C4-2B (cell line): ENCODE measurements around the gene KCNIP4.

Source experiments
- CTCF ChIP-seq: fragments of 450-650 bp; conservative IDR thresholded peaks from 2 replicates; pipeline ENCODE4 v1.5.1; 2017; ENCODE audit warnings: mild to moderate bottlenecking
- ZFX ChIP-seq: fragments of 450-650 bp; IDR thresholded peaks from 2 replicates; pipeline ENCODE4 v1.6.1; 2017

DNA sequence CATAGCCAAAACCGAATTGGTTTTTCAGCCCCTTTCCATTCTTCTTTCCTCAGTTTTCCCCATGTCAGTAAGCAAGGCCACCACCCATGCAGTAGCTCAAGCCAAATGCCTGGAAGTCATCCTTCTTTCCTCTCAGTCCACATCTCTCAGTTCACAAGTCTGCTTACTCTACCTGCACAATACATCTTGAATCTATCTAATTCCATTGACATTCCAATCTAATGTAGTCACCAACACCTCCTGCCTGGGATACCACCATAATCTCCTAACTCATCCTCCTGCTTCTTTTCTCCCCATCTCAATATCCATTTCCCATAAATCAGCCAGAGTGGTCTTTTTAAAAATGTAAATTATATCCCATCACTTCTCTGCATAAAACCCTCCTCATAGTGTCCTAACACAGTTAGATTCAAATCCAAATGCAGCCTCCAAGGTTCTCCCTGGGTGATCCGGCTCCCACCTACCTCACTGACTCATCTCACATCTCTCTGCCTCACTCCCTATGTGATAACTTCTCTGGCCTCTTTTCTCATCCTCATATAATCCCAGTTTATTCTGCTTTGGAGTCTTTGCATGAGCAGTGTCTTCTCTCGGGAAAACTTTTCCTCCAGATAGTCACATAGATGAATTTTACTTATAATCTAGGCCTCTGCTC is 26.9 kb downstream of the KCNIP4 start:
- no peak for TF ChIP-seq CTCF
- TF ChIP-seq ZFX, result no peak
